Testis (tissue), 2 donors: ENCODE measurements around the gene ZBTB7A.

ENCODE experiments used
- POLR2A ChIP-seq: fragments of 450-650 bp; IDR thresholded peaks from one replicate; pipeline ENCODE4 v1.6.1; 2017; ENCODE audit warnings: antibody characterized with exemption, mild to moderate bottlenecking, moderate library complexity
- TF ChIP-seq, protein P1 (sequence below), 3 experiments: fragments of 450-650 bp in 2 of 3; fragments of 200-600 bp in 1 of 3; sonication (generic) in 1 of 3; IDR thresholded peaks; one replicate each; pipeline ENCODE4 v1.5.1; 2016 to 2019; ENCODE audit warnings: antibody characterized with exemption in 3 of 3, mild to moderate bottlenecking in 2 of 3, moderate library complexity in 1 of 3

DNA sequence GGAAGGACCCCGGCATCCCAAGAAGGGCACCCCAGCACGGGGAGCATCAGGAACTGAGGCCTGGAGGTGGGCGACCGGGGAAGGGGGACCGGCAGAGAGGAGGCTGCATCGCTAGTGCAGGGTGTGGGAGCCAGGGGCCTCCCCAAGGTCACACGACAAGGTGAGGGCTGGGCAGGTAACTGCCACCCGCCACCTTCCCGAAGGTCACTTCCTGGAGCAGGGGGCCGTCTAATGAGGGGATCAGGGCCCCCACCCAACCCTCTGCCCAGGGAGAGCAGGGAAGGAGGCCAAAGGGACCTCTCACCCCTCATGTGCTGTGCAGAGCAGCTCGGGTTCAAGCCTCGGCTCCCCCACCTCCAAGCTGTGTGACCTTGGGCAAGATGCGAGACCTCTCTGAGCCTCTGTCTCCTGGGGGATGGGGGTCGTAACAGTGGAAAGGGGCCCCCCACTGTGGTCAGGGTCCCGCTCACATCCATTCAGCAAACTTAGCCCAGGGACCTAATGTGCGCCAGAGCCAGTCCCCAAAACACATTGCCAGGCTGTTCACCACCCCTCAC, 6.0 kb downstream of the ZBTB7A start:
- TF ChIP-seq, protein P1, sequence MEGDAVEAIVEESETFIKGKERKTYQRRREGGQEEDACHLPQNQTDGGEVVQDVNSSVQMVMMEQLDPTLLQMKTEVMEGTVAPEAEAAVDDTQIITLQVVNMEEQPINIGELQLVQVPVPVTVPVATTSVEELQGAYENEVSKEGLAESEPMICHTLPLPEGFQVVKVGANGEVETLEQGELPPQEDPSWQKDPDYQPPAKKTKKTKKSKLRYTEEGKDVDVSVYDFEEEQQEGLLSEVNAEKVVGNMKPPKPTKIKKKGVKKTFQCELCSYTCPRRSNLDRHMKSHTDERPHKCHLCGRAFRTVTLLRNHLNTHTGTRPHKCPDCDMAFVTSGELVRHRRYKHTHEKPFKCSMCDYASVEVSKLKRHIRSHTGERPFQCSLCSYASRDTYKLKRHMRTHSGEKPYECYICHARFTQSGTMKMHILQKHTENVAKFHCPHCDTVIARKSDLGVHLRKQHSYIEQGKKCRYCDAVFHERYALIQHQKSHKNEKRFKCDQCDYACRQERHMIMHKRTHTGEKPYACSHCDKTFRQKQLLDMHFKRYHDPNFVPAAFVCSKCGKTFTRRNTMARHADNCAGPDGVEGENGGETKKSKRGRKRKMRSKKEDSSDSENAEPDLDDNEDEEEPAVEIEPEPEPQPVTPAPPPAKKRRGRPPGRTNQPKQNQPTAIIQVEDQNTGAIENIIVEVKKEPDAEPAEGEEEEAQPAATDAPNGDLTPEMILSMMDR (IDR thresholded peaks at IDR 0.05) = no peak
- TF ChIP-seq POLR2A = no peak
